Stimulated activated effector memory CD8-positive, alpha-beta T cell treated with anti-CD3 and anti-CD28 coated beads, Interleukin-12 subunit alpha, Interleukin-12 subunit beta, amount 100 ng/mL, for 72 hours (primary cell): ENCODE measurements around the gene MLF1.
A peak's percentile ranks its signal among the peaks of the same experiment; 100 is the strongest.
"Not testable (repeated sequence)": the region's sequence is repeated elsewhere in the genome, so short reads cannot be mapped to it uniquely, and the experiment has no call there.

Experiments
- ATAC-seq: fragments of 150-1000 bp; cut with Tn5 transposase; 2 replicates; pipeline ENCODE4 v1.10.0; 2021
- DNase-seq, 2 donors: peaks; one replicate each; pipeline ENCODE4 v3.0.0; 2021 to 2022; ENCODE audit warnings: low spot score in 2 of 2
- H3K27ac Mint-ChIP-seq: one replicate; pipeline ENCODE4 v1.8.0; 2022; ENCODE audit warnings: mild to moderate bottlenecking, mixed read lengths
- H3K36me3 Mint-ChIP-seq: one replicate; pipeline ENCODE4 v1.8.0; 2022; ENCODE audit warnings: mild to moderate bottlenecking, mixed read lengths
- H3K4me1 Mint-ChIP-seq: one replicate; pipeline ENCODE4 v1.8.0; 2022; ENCODE audit warnings: mixed read lengths
- H3K4me3 Mint-ChIP-seq: one replicate; pipeline ENCODE4 v1.8.0; 2022; ENCODE audit warnings: mild to moderate bottlenecking, mixed read lengths
- H3K9me3 Mint-ChIP-seq: one replicate; pipeline ENCODE4 v1.8.0; 2022; ENCODE audit warnings: mixed read lengths

Gene MLF1

GRCh38 chr3:158570999-158571702, at the start of gene MLF1:
Gene MLF1, plus strand, starts transcription at chr3:158571194. Its CDS starts 107 bp downstream, at chr3:158571301.
- peak; percentile 99 for ATAC-seq
- Mint-ChIP-seq H3K36me3 (peaks cover 7% of the 10 kb centered on the region), H3K4me3 (peak within 1 kb of the TSS; percentile 87), H3K9me3 (peaks cover 5% of the 10 kb centered on the region), H3K4me1 (peaks cover 17% of the 10 kb centered on the region), H3K27ac (peak within 1 kb of the TSS; percentile 91)
- peak; percentile 62 to 87 for DNase-seq

GRCh38 chr3:158522221-158523136, 48.5 kb upstream of the MLF1 start:
- Mint-ChIP-seq H3K36me3 (no peaks in the 10 kb centered on the region), H3K9me3 (no peaks in the 10 kb centered on the region), H3K4me3 (no peak overlapping the region), H3K27ac (no peak overlapping the region), H3K4me1 (no peaks in the 10 kb centered on the region)
- DNase-seq = no peak
- ATAC-seq = no peak

GRCh38 chr3:158528076-158528674, 42.8 kb upstream of the MLF1 start:
- Mint-ChIP-seq H3K4me1 (no peaks in the 10 kb centered on the region), H3K4me3 (no peak overlapping the region), H3K9me3 (no peaks in the 10 kb centered on the region), H3K27ac (no peak overlapping the region), H3K36me3 (no peaks in the 10 kb centered on the region)
- DNase-seq = no peak
- ATAC-seq = no peak

- Mint-ChIP-seq H3K9me3 (no peaks in the 10 kb centered on the region), H3K4me1 (no peaks in the 10 kb centered on the region), H3K36me3 (no peaks in the 10 kb centered on the region), H3K27ac (no peak overlapping the region), H3K4me3 (no peak overlapping the region)
- ATAC-seq (no peak), DNase-seq (no peak)
Observed at GRCh38 chr3:158531334-158531733, 39.7 kb upstream of the MLF1 start.

- H3K4me3 Mint-ChIP-seq = no peak overlapping the region
- H3K36me3 Mint-ChIP-seq = no peaks in the 10 kb centered on the region
- no peak for DNase-seq
- no peak for ATAC-seq
- H3K27ac Mint-ChIP-seq = no peak overlapping the region
- H3K4me1 Mint-ChIP-seq = no peaks in the 10 kb centered on the region
- H3K9me3 Mint-ChIP-seq = no peaks in the 10 kb centered on the region
Observed at GRCh38 chr3:158532099-158532734, 38.8 kb upstream of the MLF1 start.

GRCh38 chr3:158535918-158536317, 35.1 kb upstream of the MLF1 start:
- H3K27ac Mint-ChIP-seq = no peak overlapping the region
- no peaks in the 10 kb centered on the region for H3K4me1 Mint-ChIP-seq
- no peaks in the 10 kb centered on the region for H3K9me3 Mint-ChIP-seq
- no peak for ATAC-seq
- no peak overlapping the region for H3K4me3 Mint-ChIP-seq
- no peaks in the 10 kb centered on the region for H3K36me3 Mint-ChIP-seq
- no peak for DNase-seq

GRCh38 chr3:158539414-158540014, 31.5 kb upstream of the MLF1 start:
- Mint-ChIP-seq H3K4me1 (no peaks in the 10 kb centered on the region), H3K36me3 (peaks cover 6% of the 10 kb centered on the region), H3K4me3 (no peak overlapping the region), H3K27ac (no peak overlapping the region), H3K9me3 (no peaks in the 10 kb centered on the region)
- DNase-seq (peak; percentile 11 to 65), ATAC-seq (no peak)

- Mint-ChIP-seq H3K4me3 (no peak overlapping the region), H3K9me3 (no peaks in the 10 kb centered on the region), H3K27ac (no peak overlapping the region), H3K4me1 (no peaks in the 10 kb centered on the region), H3K36me3 (peaks cover 6% of the 10 kb centered on the region)
- no peak for ATAC-seq
- DNase-seq = no peak
Observed at GRCh38 chr3:158540066-158540465, 30.9 kb upstream of the MLF1 start.

GRCh38 chr3:158548691-158549090, 22.3 kb upstream of the MLF1 start:
- peaks cover 5% of the 10 kb centered on the region for H3K36me3 Mint-ChIP-seq
- H3K9me3 Mint-ChIP-seq = no peaks in the 10 kb centered on the region
- H3K4me1 Mint-ChIP-seq = no peaks in the 10 kb centered on the region
- ATAC-seq (no peak), DNase-seq (no peak)
- H3K27ac Mint-ChIP-seq = no peak overlapping the region
- no peak overlapping the region for H3K4me3 Mint-ChIP-seq

- not testable (repeated sequence) for H3K27ac Mint-ChIP-seq, ATAC-seq, DNase-seq, H3K36me3 Mint-ChIP-seq, H3K9me3 Mint-ChIP-seq, H3K4me1 Mint-ChIP-seq, H3K4me3 Mint-ChIP-seq
Observed at GRCh38 chr3:158549938-158550337, 21.1 kb upstream of the MLF1 start.

- ATAC-seq = no peak
- Mint-ChIP-seq H3K9me3 (no peaks in the 10 kb centered on the region), H3K36me3 (no peaks in the 10 kb centered on the region), H3K4me3 (no peak overlapping the region), H3K27ac (no peak overlapping the region), H3K4me1 (no peaks in the 10 kb centered on the region)
- DNase-seq = no peak
Observed at GRCh38 chr3:158552124-158552523, 18.9 kb upstream of the MLF1 start.

- no peak for ATAC-seq
- H3K4me1 Mint-ChIP-seq = no peaks in the 10 kb centered on the region
Observed at GRCh38 chr3:158559504-158559903, 11.5 kb upstream of the MLF1 start.

GRCh38 chr3:158560979-158561378, 10.0 kb upstream of the MLF1 start:
- Mint-ChIP-seq H3K9me3 (peaks cover 4% of the 10 kb centered on the region), H3K27ac (no peak overlapping the region), H3K36me3 (no peaks in the 10 kb centered on the region), H3K4me1 (no peaks in the 10 kb centered on the region), H3K4me3 (no peak overlapping the region)
- no peak for DNase-seq
- ATAC-seq = no peak

More at GRCh38 chr3:158559504-158559903, 11.5 kb upstream of the MLF1 start:
- Mint-ChIP-seq H3K36me3 (no peaks in the 10 kb centered on the region), H3K4me3 (no peak overlapping the region), H3K9me3 (no peaks in the 10 kb centered on the region), H3K27ac (no peak overlapping the region)
- no peak for DNase-seq

GRCh38 chr3:158562674-158563073, 8.3 kb upstream of the MLF1 start:
- ATAC-seq = no peak
- H3K4me1 Mint-ChIP-seq = no peaks in the 10 kb centered on the region
- DNase-seq = no peak
- H3K27ac Mint-ChIP-seq = no peak overlapping the region
- H3K36me3 Mint-ChIP-seq = no peaks in the 10 kb centered on the region
- H3K4me3 Mint-ChIP-seq = no peak overlapping the region
- H3K9me3 Mint-ChIP-seq = peaks cover 4% of the 10 kb centered on the region

- Mint-ChIP-seq H3K4me1 (no peaks in the 10 kb centered on the region), H3K36me3 (no peaks in the 10 kb centered on the region), H3K4me3 (no peak overlapping the region), H3K9me3 (peaks cover 4% of the 10 kb centered on the region), H3K27ac (no peak overlapping the region)
- ATAC-seq = no peak
- no peak for DNase-seq
Observed at GRCh38 chr3:158563076-158563475, 7.9 kb upstream of the MLF1 start.
